ENCODE results near the gene DUSP10.
A peak's percentile ranks its signal among the peaks of the same experiment; 100 is the strongest.

DUSP10 gene

DNA sequence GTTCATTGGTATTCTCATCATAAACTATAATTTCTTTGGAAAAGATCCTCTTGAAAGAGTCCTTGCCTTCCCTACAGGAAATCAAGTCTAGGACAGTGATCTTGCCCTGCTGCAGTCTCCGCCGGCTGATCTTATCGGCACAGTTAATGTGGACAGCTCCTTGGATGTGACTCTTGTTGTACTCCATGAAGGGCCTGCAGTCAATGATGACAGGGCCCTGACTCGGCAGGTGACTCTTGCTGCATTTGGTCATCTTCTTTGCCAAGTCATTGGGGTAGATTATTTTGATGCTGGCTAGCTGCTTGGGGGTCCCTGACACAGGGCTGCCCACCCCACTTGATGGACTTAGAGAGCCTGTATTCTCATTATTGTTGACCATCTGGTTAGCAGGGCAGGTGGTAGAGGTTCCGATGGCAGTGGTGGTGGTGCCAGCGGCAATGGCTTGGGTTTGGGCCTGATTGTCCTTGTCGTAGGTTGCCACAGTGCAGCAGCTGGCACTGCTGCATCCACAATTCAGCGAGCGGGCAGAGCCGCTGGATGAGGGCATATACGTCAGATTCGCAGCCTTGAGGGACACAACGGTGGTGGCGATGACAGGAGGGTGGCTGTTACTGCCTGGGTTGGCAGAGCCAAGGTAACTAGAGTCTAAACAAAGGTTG lies 2.7 kb downstream of the DUSP10 start:
- no peak overlapping the region for H2AFZ ChIP-seq (ENCODE audit: low read length)
- H3K9ac ChIP-seq (ENCODE audit: low read depth, low read length, poor library complexity, severe bottlenecking), result peak overlapping the region; percentile 89
- H3K9me2 ChIP-seq (replicated peaks; ENCODE audit: low read depth, low read length), result no peaks in the 10 kb centered on the region
- H3K27me3 ChIP-seq (ENCODE audit: insufficient read depth, low read length, poor library complexity, severe bottlenecking), result no peaks in the 10 kb centered on the region
- H3K4me2 ChIP-seq (ENCODE audit: low read depth, low read length, poor library complexity, severe bottlenecking), result peak overlapping the region; percentile 88
- H3K4me1 ChIP-seq (ENCODE audit: insufficient read depth, low read length, poor library complexity, severe bottlenecking), result peaks cover 65% of the 10 kb centered on the region
- peaks cover 77% of the 10 kb centered on the region for H3K79me2 ChIP-seq (ENCODE audit: insufficient read depth, low read length)
- H3K36me3 ChIP-seq (ENCODE audit: insufficient read depth, low read length), result peaks cover 18% of the 10 kb centered on the region
- TF ChIP-seq EZH2phosphoT487 (IDR thresholded peaks at IDR 0.05; ENCODE audit: borderline replicate concordance), result no peak
- TF ChIP-seq, protein P1, sequence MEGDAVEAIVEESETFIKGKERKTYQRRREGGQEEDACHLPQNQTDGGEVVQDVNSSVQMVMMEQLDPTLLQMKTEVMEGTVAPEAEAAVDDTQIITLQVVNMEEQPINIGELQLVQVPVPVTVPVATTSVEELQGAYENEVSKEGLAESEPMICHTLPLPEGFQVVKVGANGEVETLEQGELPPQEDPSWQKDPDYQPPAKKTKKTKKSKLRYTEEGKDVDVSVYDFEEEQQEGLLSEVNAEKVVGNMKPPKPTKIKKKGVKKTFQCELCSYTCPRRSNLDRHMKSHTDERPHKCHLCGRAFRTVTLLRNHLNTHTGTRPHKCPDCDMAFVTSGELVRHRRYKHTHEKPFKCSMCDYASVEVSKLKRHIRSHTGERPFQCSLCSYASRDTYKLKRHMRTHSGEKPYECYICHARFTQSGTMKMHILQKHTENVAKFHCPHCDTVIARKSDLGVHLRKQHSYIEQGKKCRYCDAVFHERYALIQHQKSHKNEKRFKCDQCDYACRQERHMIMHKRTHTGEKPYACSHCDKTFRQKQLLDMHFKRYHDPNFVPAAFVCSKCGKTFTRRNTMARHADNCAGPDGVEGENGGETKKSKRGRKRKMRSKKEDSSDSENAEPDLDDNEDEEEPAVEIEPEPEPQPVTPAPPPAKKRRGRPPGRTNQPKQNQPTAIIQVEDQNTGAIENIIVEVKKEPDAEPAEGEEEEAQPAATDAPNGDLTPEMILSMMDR (conservative IDR thresholded peaks at IDR 0.05; ENCODE audit: low read length), result no peak
- peaks cover 73% of the 10 kb centered on the region for H4K20me1 ChIP-seq (ENCODE audit: insufficient read depth, low read length, poor library complexity, severe bottlenecking)
- H3K9me3 ChIP-seq (ENCODE audit: insufficient read depth, low read depth, low read length), result no peaks in the 10 kb centered on the region
- no peaks in the 10 kb centered on the region for H3F3A ChIP-seq (ENCODE audit: low read depth)
- H3K4me3 ChIP-seq (ENCODE audit: low read length, poor library complexity, severe bottlenecking), result peak overlapping the region; percentile 94

DNA sequence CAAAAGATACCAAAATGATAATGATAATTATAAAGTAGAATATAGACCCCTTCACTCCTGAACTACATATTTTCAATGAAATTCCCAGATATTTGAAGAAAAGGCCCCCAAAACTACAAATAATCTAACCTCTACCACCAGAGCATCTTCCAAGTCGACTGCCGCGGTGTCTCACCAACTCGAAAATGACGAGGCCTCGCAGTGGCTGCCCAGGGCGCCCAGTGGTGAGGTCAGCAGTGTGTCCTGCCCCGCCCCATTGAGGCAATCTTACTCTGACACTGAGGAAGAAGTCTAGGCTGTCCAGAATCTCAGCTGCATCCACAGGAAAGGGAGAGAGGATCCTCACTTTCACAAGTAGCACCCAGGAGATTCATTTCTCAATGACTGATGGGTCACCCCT lies 5.2 kb downstream of the DUSP10 start:
- no peaks in the 10 kb centered on the region for H3K9me2 ChIP-seq (replicated peaks; ENCODE audit: low read depth, low read length)
- H3F3A ChIP-seq (ENCODE audit: low read depth), result no peaks in the 10 kb centered on the region
- peaks cover 82% of the 10 kb centered on the region for H4K20me1 ChIP-seq (ENCODE audit: insufficient read depth, low read length, poor library complexity, severe bottlenecking)
- no peak overlapping the region for H2AFZ ChIP-seq (ENCODE audit: low read length)
- TF ChIP-seq EZH2phosphoT487 (IDR thresholded peaks at IDR 0.05; ENCODE audit: borderline replicate concordance), result no peak
- TF ChIP-seq, protein P1 (conservative IDR thresholded peaks at IDR 0.05; ENCODE audit: low read length), result no peak
- H3K79me2 ChIP-seq (ENCODE audit: insufficient read depth, low read length), result peaks cover 100% of the 10 kb centered on the region
- no peaks in the 10 kb centered on the region for H3K27me3 ChIP-seq (ENCODE audit: insufficient read depth, low read length, poor library complexity, severe bottlenecking)
- H3K36me3 ChIP-seq (ENCODE audit: insufficient read depth, low read length), result peaks cover 18% of the 10 kb centered on the region
- H3K4me2 ChIP-seq (ENCODE audit: low read depth, low read length, poor library complexity, severe bottlenecking), result peak overlapping the region; percentile 88
- H3K9ac ChIP-seq (ENCODE audit: low read depth, low read length, poor library complexity, severe bottlenecking), result peak overlapping the region; percentile 89
- peaks cover 78% of the 10 kb centered on the region for H3K4me1 ChIP-seq (ENCODE audit: insufficient read depth, low read length, poor library complexity, severe bottlenecking)
- peak overlapping the region; percentile 94 for H3K4me3 ChIP-seq (ENCODE audit: low read length, poor library complexity, severe bottlenecking)
- no peaks in the 10 kb centered on the region for H3K9me3 ChIP-seq (ENCODE audit: insufficient read depth, low read depth, low read length)

DNA sequence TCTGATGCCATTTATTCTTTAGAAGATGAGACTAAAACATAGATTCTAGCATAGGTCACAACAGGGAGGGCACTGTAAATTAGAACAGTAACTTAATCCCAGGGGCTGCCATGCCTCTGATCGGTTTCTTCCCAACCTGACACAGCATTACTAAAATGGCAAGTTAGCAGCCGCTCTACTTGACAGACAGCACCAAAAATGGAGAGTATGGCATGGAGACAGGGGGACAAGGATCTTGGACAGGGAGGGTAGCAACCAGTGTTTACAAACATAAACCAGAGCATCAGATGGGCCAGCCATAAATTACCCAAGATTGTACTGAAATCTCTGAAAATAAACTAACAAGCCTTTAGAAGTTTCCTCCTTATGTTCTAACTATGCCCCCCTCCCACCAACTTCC lies 5.9 kb downstream of the DUSP10 start:
- Histone ChIP-seq H3K36me3 (ENCODE audit: insufficient read depth, low read length) (peaks cover 18% of the 10 kb centered on the region), H3K4me2 (ENCODE audit: low read depth, low read length, poor library complexity, severe bottlenecking) (peak overlapping the region; percentile 88), H3K9me3 (ENCODE audit: insufficient read depth, low read depth, low read length) (no peaks in the 10 kb centered on the region), H2AFZ (ENCODE audit: low read length) (no peak overlapping the region), H3K4me3 (ENCODE audit: low read length, poor library complexity, severe bottlenecking) (peak overlapping the region; percentile 94), H3K4me1 (ENCODE audit: insufficient read depth, low read length, poor library complexity, severe bottlenecking) (peaks cover 81% of the 10 kb centered on the region), H3K9ac (ENCODE audit: low read depth, low read length, poor library complexity, severe bottlenecking) (peak overlapping the region; percentile 89), H4K20me1 (ENCODE audit: insufficient read depth, low read length, poor library complexity, severe bottlenecking) (peaks cover 81% of the 10 kb centered on the region), H3K9me2 (replicated peaks; ENCODE audit: low read depth, low read length) (no peaks in the 10 kb centered on the region), H3F3A (ENCODE audit: low read depth) (no peaks in the 10 kb centered on the region), H3K79me2 (ENCODE audit: insufficient read depth, low read length) (peaks cover 100% of the 10 kb centered on the region), H3K27me3 (ENCODE audit: insufficient read depth, low read length, poor library complexity, severe bottlenecking) (no peaks in the 10 kb centered on the region)
- TF ChIP-seq, protein P1 (conservative IDR thresholded peaks at IDR 0.05; ENCODE audit: low read length), result no peak
- TF ChIP-seq EZH2phosphoT487 (IDR thresholded peaks at IDR 0.05; ENCODE audit: borderline replicate concordance), result no peak
